Smooth muscle cell (in vitro differentiated cells): ENCODE data around the gene LANCL1. TPM values are rescaled to one million over a fixed set of nuclear protein-coding genes. Genes with fewer than 3 reads are reported as not detected.

Experiments used
- DNase-seq: peaks from one replicate; lab custom pipeline; 2025; ENCODE audit not compliant: unreplicated experiment; lab: John Stamatoyannopoulos, UW
- H2AFZ ChIP-seq: fragments of 200-600 bp; sonication (generic); 2 replicates; pipeline ENCODE4 v1.6.0; 2016; ENCODE audit warnings: antibody characterized with exemption, low read depth, mild to moderate bottlenecking
- H3F3A ChIP-seq: fragments of 200-600 bp; sonication (generic); 2 replicates; pipeline ENCODE4 v1.6.0; 2017; ENCODE audit warnings: antibody characterized with exemption, low read depth
- H3K27ac ChIP-seq: fragments of 200-600 bp; sonication (generic); 2 replicates; pipeline ENCODE4 v1.5.1; 2016; ENCODE audit warnings: low read depth, mild to moderate bottlenecking
- H3K27me3 ChIP-seq: fragments of 200-600 bp; sonication (generic); 2 replicates; pipeline ENCODE4 v1.6.1; 2016; ENCODE audit warnings: low read depth, mild to moderate bottlenecking
- H3K36me3 ChIP-seq: fragments of 200-600 bp; sonication (generic); 2 replicates; pipeline ENCODE4 v1.5.1; 2016; ENCODE audit warnings: low read depth
- H3K4me1 ChIP-seq: fragments of 200-600 bp; sonication (generic); 2 replicates; pipeline ENCODE4 v1.5.1; 2016; ENCODE audit warnings: low read depth
- H3K4me2 ChIP-seq: fragments of 200-600 bp; sonication (generic); 2 replicates; pipeline ENCODE4 v1.6.0; 2016; ENCODE audit warnings: mild to moderate bottlenecking
- H3K4me3 ChIP-seq: fragments of 200-600 bp; sonication (generic); 2 replicates; pipeline ENCODE4 v1.5.1; 2016; ENCODE audit warnings: mild to moderate bottlenecking
- H3K79me2 ChIP-seq: fragments of 200-600 bp; sonication (generic); 2 replicates; pipeline ENCODE4 v1.6.0; 2016; ENCODE audit warnings: low read depth, mild to moderate bottlenecking
- H3K9ac ChIP-seq: fragments of 200-600 bp; sonication (generic); 2 replicates; pipeline ENCODE4 v1.6.0; 2016; ENCODE audit warnings: low read depth
- H3K9me3 ChIP-seq: fragments of 200-600 bp; sonication (generic); replicated peaks from 2 replicates; pipeline ENCODE4 v1.5.1; 2016; ENCODE audit warnings: low read depth
- H4K20me1 ChIP-seq: fragments of 200-600 bp; sonication (generic); 2 replicates; pipeline ENCODE4 v1.6.0; 2016; ENCODE audit warnings: low read depth
- WGBS: methylation state at CpG from one replicate; pipeline ENCODE4 v1.1.7; 2016; ENCODE audit warnings: low lambda C conversion rate; 5-methylcytosine and 5-hydroxymethylcytosine counted together
- polyA plus RNA-seq: library from polyadenylated mRNA; unstranded; fragments of >200 nt; fragmentation: Nextera tagmentation; extraction: Ambion mirVana; gene quantifications from 2 replicates; pipeline ENCODE4 v1.2.1, GENCODE V29; 2016
- total RNA-seq: library from RNA; depleted of rRNA; stranded (reverse); fragments of >200 nt; gene quantifications from 2 replicates; pipeline ENCODE4 v1.2.3, GENCODE V29; 2014
- TF ChIP-seq, protein P1 (sequence below): fragments of 200-600 bp; sonication (generic); IDR thresholded peaks from 2 replicates; pipeline ENCODE4 v1.5.1; 2017; ENCODE audit warnings: borderline replicate concordance, mild to moderate bottlenecking, antibody characterized with exemption; ENCODE audit not compliant: insufficient read depth, poor library complexity, severe bottlenecking

The LANCL1 gene
- total and polyA plus RNA-seq, 2 experiments from 2014 or later: 14.7 to 43.7 TPM

DNA sequence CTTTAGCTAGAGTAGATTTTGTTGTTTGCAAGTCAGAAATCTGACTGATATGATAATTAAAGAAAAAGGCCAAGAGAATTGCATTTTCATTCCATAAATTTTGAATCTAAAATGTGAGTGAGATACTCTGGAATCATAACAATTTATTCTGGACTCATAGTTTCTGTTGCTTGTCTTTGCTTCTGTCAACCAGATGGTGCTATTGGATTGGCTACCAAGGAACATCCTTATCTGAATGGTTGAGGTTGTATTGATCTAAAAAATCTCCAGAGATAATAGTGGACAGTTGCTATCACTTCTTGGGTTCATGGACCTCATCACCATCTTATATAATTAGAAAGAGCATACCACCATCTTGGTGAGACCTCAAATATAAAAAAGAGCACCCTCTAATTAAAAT, 45.8 kb upstream of the LANCL1 start:
- Histone ChIP-seq H3K4me2 (no peak overlapping the region), H3K27ac (no peak overlapping the region), H4K20me1 (no peaks in the 10 kb centered on the region), H3K36me3 (no peaks in the 10 kb centered on the region), H3K79me2 (no peaks in the 10 kb centered on the region), H3F3A (no peaks in the 10 kb centered on the region), H2AFZ (no peak overlapping the region), H3K9ac (no peak overlapping the region), H3K4me3 (no peak overlapping the region), H3K27me3 (no peaks in the 10 kb centered on the region), H3K4me1 (no peaks in the 10 kb centered on the region), H3K9me3 (no peaks in the 10 kb centered on the region)
- no peak for DNase-seq
- TF ChIP-seq, protein P1, sequence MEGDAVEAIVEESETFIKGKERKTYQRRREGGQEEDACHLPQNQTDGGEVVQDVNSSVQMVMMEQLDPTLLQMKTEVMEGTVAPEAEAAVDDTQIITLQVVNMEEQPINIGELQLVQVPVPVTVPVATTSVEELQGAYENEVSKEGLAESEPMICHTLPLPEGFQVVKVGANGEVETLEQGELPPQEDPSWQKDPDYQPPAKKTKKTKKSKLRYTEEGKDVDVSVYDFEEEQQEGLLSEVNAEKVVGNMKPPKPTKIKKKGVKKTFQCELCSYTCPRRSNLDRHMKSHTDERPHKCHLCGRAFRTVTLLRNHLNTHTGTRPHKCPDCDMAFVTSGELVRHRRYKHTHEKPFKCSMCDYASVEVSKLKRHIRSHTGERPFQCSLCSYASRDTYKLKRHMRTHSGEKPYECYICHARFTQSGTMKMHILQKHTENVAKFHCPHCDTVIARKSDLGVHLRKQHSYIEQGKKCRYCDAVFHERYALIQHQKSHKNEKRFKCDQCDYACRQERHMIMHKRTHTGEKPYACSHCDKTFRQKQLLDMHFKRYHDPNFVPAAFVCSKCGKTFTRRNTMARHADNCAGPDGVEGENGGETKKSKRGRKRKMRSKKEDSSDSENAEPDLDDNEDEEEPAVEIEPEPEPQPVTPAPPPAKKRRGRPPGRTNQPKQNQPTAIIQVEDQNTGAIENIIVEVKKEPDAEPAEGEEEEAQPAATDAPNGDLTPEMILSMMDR: no peak

GRCh38 chr2:210519594-210519993, 43.0 kb upstream of the LANCL1 start:
- Histone ChIP-seq H4K20me1 (no peaks in the 10 kb centered on the region), H3K36me3 (no peaks in the 10 kb centered on the region), H3K4me1 (no peaks in the 10 kb centered on the region), H3K27ac (no peak overlapping the region), H3K9ac (no peak overlapping the region), H3K9me3 (no peaks in the 10 kb centered on the region), H2AFZ (no peak overlapping the region), H3F3A (no peaks in the 10 kb centered on the region), H3K79me2 (no peaks in the 10 kb centered on the region), H3K4me2 (no peak overlapping the region), H3K27me3 (no peaks in the 10 kb centered on the region), H3K4me3 (no peak overlapping the region)
- no peak for DNase-seq
- TF ChIP-seq, protein P1: no peak
- WGBS: 90% methylated on average over 5 of the region's 5 CpGs

DNA sequence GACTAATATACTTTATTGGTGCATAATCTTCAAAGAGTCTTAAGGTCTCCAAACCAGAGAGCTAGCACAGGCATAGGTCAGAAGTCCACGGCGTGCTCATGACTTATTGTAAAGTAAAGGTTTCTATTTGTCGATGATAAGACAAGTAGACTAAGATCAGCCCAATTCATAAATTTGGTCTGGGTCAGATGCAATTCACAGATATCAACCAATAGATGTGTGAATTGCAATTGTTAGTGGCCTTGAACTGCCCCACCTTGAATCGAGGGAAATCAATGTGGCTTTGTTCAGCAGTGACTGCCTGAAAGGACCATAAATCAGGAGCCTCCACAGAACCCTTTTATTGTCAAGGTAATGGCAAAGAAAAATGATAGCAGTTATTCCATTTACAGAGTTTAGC, 40.7 kb upstream of the LANCL1 start:
- Histone ChIP-seq H3K4me1 (no peaks in the 10 kb centered on the region), H3K4me2 (no peak overlapping the region), H3K27me3 (no peaks in the 10 kb centered on the region), H3F3A (no peaks in the 10 kb centered on the region), H3K9ac (no peak overlapping the region), H2AFZ (no peak overlapping the region), H3K36me3 (no peaks in the 10 kb centered on the region), H3K9me3 (no peaks in the 10 kb centered on the region), H3K4me3 (no peak overlapping the region), H4K20me1 (no peaks in the 10 kb centered on the region), H3K27ac (no peak overlapping the region), H3K79me2 (no peaks in the 10 kb centered on the region)
- TF ChIP-seq, protein P1: no peak
- no peak for DNase-seq
- 92% methylated on average over 4 of the region's 4 CpGs for WGBS

- no peaks in the 10 kb centered on the region for H4K20me1 ChIP-seq
- H3F3A ChIP-seq: no peaks in the 10 kb centered on the region
- H3K9ac ChIP-seq: no peak overlapping the region
- no peaks in the 10 kb centered on the region for H3K27me3 ChIP-seq
- H3K4me1 ChIP-seq: no peaks in the 10 kb centered on the region
- no peak overlapping the region for H2AFZ ChIP-seq
- H3K4me2 ChIP-seq: no peak overlapping the region
- no peak overlapping the region for H3K27ac ChIP-seq
- no peaks in the 10 kb centered on the region for H3K9me3 ChIP-seq
- no peaks in the 10 kb centered on the region for H3K36me3 ChIP-seq
- DNase-seq: no peak
- H3K4me3 ChIP-seq: no peak overlapping the region
- H3K79me2 ChIP-seq: no peaks in the 10 kb centered on the region
- TF ChIP-seq, protein P1: no peak
- 72% methylated on average over 2 of the region's 2 CpGs for WGBS
These were observed 39.4 kb upstream of the LANCL1 start for GRCh38 chr2:210515911-210516310.
